HG02973 (cell line): ENCODE results near the gene CATSPER3.

Experiments used
- ATAC-seq: cut with Tn5 transposase; IDR thresholded peaks from one replicate; pipeline ENCODE4 v1.9.1; 2021; ENCODE audit warnings: moderate library complexity; ENCODE audit not compliant: unreplicated experiment

The CATSPER3 gene

DNA sequence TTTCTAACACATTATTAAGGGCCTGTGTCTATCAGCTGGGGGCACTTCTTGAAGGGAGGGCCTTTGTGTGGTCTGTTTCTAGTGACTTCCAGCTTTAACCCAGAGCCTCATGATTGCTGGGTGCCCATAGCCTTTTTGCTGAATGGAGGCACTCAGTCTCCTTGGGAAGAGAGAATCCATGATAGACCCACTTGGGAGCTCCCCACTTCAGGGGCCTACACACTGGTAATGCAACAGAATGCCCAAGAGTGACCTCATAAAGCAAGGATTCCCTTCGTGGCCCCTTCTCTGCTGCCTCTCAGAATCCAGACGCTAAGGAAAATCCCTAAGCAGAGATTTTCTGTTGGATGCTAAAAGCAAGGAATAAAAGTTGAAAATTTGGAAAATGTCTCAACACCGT is at the start of gene CATSPER3:
CATSPER3 (plus strand) TSS at position 301 of the 400 bp plus-strand sequence; CDS start at position 386, 85 bp downstream.
- ATAC-seq, result no peak

DNA sequence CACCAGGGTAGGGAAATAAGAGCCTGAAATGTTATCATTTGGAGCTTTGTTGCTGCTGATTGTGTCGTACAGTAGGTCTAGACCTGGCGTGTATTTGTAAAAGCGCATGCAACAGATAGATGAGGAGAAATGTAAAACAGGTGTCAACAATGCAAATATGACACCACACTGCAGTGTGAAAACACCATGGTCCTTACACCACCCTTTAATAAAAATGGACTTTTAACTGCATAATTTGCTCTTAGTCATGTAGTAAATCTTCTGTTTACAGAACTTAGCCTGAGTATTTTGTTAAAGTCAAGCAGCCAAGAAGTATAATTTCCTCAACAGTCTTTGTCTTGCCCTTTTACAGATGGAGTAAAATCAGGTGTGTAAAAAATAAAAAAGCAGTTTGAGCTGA is 48.8 kb upstream of the CATSPER3 start:
- no peak for ATAC-seq

DNA sequence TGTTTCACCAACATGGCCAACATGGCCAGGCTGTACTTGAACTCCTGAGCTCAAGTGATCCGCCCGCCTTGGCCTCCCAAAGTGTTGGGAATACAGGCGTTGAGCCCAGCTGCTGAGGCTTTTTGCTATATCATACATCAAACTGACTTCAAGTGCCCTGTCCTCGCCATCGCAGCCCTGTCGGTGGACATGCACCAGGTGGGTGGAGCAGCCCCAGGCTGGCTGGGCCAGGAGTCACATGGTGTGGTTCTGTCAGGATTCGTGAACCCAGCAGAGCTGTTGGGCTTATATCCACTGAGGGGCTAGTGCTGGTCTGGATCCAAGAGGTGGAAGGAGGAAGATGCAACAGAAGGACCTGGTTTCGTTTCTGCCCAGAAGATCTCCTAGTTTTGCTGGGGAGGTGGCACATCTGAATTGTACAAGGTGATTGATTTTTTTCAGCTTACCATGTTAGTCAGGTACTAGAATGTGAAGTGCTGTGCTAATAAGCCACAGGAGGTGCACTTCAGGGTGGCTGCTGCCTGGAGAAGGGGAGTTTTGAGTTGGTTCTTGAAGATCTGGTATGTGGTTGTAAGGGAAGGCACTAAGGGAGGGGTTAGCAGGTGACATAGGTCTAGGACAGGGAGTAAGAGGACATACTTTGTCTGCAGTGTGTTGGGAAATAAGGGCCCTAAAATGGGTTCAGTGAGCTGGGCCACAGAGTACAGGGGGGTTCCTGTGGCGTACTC is 46.7 kb upstream of the CATSPER3 start:
- no peak for ATAC-seq

DNA sequence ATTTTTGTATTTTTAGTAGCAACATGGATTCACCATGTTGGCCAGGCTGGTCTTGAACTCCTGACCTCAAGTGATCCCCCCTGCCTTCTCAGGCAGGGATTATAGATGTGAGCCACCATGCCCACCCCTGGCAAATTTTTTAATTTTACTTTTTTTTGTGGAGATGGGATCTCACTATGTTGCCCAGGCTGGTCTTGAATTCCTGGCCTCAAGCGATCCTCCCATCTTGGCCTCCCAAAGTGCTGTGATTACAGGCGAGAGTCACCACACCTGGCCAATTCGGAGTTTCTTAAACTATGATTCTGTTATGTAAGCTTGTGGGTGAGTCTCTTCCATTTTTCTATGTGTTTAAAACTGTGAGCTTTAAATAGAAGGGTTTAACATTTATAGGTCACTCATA is 35.2 kb upstream of the CATSPER3 start:
- ATAC-seq, result no peak

DNA sequence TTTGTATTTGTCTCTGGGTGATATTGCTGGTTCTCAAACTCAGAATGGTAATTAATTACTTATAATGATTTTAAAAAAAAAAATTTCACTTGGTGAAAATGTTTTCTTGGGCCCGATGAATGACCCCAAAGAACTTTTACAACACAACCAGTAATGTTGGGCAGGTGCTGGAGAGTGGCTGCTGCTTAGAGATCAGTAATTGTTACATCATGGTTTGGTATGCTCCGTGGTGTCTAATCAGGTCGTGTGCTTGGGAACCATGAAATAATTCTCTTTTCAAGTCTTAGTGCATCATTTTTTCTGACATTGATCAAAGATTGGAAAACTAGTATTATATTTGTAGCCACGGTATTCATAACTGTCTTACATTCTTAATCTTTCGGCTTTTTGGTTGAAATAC is 33.5 kb upstream of the CATSPER3 start:
- no peak for ATAC-seq

DNA sequence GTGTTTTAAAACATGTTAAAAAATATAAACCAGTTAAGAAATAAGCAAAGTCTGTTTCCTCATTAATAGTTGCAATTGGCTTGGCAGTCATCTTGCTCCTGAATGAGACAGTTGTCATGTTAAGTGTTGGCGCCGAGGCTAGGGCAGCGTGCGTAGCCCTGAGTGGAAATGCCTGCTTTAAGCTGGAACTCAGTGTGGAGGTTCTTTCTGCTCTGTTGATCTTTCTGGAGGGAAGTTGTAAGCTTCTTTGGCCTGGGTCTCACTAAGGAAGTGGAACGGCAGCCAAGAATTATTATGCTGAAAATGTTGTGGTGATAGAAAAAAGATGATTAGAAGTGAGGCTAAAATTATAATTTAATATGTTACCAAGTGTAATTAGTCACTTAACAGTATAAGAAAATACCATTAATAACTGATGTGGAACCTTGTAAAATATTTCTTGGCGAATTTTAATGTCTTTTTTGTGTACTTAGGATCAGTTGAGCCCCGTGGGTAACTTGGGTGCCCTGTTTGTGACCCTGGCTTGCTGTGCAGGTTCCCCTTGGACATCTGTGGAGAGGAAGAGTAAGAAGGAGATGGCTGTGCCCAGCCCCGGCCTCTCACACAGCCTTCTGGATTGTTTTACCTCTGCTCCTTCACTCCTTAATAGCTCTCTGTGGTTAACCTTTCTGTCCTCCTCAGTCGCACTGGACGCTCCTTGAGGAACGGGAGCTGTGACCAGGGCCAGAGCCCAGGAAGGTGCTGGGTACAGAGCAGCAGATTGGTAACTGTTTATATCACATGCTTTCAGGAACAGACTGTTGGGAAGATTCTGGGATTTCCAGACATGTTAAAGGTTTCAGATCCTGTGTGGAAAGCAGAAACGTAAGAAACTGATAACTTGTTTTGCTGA is 31.8 kb upstream of the CATSPER3 start:
- ATAC-seq, result no peak

DNA sequence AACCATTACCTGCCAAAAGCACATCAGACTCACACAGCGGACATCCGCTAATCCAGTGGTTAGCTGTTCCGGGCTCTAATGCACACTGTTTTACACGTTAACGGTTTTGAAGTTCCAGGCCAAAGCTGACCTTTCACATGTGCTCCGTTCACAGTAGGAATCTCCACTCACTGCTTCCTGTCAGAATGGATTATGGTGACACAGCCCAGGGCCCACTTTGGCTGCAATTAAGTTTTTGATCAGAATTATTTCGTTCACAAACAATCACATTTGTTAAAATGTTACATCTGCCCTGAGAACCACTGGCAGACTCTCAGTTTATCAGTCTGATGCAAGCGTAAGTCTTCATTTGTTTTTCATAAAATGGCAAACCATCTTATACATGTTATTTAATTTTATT is 30.2 kb upstream of the CATSPER3 start:
- no peak for ATAC-seq

DNA sequence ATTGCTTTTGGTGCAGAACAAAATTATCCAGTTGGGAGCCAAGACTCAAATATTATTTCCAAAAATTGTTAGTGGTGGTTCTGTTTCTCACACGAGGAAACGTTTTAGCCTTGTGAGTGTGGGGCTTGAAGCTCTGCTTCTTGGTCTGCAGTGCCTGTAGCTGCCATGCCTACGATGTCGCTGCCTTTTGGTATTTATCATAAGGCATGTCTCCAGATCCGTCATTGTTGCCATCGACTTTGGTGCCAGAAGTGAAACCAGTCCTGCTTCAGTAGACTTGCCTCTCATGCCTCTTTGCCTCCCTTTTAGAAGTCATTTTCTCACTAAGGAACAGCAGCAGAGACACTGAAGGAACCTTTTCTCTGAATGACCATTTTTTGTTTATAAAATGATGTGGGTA is 29.7 kb upstream of the CATSPER3 start:
- no peak for ATAC-seq

DNA sequence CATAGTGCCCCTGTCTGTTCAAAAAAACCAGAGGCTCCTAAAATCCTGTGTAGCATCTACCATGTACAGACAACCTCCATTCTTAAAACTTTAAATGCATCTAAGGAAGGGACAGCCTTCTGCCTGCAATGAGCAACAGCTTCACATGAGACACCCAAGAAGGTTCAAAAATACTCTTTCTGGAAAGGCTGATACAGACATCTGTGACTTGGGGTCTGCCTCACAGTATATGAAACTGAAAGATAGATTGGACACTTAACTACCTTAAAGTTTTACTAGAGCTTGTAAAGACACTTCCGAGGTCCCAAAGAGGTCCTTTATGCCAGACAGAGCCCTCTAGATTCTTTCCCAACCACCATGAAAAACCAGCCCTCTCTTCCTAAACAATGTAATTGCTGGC is 28.2 kb upstream of the CATSPER3 start:
- no peak for ATAC-seq

DNA sequence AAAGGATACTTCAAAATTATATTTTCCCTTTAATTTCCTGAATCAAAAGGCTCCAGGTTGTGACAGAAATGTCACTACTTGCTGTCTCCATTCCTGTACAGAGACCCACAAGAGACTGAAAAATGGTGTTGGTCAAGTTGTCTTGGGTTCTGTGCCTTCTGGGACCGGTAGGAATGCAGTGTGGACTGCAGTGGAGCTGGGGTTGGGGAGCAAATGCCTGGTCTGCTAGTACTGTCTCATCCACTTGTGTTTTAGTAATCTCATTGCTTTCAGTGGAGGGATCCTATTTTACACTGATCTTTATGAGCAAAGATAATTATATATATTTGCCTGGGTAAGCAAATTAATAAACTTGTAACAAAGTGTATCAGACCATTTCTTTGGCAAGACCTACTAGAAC is 24.2 kb upstream of the CATSPER3 start:
- ATAC-seq, result no peak

DNA sequence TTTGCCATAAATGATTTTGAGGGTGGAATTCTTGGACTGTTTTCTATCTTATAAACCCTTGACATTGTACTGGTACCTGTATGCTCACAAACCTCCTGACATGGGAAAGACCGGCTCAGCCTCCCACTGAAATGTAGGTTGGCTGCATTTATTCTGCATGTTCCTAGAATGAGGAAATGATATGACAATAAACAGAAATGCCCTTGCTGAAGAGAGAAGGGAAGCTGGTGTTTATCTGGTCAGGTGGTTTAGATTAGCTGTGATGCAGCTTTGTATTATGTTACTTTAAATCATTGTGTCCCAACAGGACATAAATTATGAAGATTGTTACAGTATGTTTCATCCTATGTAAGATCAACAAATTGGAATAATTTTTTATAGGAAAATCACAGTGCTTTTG is 23.1 kb upstream of the CATSPER3 start:
- ATAC-seq, result no peak

DNA sequence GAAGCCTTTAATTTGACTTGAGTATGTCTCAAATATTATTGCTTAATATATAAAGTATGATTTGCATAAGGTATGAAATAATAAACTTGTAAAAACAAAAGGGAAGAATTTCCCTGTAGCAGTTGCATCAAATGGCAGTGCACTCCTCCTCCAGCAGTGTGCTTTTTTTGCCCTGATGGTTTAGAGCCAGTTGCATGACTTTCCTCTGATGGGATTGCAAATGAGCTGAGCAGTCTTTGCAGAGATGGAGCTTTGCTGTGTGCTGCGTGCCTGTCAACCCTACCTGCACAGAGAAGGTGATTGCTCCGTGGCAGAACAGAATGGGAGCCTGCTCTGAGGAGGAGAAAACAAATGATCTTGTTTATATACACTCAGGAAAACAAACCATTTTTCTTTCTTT is 22.7 kb upstream of the CATSPER3 start:
- ATAC-seq, result no peak

DNA sequence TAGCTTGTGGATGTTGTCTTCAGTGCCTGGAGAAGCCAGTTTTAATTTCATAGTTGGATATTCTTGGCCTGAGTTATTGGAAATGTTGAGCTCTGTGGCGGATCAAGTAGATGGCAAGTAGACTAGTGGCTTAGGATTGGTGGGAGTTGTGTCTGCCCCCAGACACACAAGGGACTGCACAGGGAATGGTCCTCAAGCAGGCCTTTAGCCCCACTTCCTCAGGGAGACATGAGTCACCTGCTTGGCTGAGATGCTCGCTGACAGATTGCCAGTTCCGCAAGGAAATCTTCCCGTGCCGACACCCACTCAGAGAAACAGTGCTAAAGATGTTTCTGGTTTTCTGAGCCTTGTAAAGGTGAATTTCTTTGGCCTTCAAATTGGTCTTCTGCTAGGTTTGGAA is 18.8 kb upstream of the CATSPER3 start:
- ATAC-seq, result no peak

DNA sequence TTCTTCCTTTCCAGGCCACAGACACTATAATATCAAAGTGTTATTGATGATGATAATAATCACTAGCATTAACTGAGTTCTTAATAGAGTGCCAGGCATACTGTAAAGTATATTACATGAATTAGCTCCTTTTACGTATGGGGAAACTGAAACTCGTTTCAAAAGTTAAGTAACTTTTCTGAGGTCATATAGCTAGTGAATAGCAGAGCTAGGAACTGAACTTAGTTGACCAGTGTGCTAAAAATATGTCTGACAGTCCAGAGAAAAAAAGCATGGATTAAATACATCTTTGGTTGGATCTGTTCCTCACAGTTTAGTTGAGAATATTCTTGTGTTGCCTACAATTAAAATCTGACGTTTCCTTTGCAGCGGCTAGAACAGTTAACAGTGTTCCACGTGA is 18.4 kb upstream of the CATSPER3 start:
- ATAC-seq, result no peak

DNA sequence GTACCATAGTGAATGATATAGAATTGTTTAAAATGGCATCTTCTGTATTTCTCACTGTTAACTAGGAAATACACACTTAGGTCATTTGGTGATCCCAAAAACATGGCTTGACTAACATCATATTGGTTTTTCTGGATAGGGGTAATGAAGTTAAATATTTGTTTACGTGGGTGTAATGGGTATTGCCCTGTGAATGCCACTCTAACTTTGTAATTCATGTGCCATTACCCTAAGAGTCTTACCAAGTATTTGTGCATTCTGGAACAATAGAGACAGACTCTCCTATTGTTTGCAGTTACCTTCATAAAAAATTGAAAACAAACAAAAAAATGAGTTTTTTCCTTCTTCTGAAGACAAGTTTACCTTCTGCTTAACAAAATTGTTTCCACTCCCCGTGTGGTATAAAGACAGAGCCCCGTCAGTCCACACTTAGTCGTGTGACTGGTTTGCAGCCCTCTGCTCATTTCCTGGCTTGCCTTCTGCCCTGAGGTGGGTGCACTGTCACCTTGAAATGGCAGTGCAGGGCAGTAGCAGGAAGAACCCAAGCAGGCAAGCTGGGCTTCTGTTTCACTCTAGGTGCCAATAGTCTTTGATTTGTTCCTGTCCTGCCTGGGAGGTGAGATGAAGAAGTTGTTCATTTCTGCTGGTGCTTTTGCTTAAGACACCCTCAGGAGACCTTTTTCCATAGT is 9.6 kb upstream of the CATSPER3 start:
- no peak for ATAC-seq

DNA sequence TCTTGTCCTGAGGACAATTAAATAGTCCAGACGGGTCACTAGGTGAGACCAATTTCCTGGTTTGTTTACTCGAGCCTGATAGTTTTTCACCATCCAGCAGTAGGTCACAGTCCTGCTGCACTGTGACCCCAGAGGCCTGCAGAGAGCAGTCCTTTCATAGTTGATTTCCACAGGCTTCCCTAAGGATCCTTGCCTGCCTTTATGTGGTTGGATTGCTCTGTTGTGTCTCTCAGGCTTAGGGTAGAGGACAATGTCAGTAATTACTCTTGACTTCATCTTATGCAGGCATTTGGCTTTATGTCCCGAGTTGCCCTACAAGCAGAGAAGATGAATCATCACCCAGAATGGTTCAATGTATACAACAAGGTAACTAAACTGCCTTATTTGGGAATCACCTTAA is 9.0 kb upstream of the CATSPER3 start:
- no peak for ATAC-seq

DNA sequence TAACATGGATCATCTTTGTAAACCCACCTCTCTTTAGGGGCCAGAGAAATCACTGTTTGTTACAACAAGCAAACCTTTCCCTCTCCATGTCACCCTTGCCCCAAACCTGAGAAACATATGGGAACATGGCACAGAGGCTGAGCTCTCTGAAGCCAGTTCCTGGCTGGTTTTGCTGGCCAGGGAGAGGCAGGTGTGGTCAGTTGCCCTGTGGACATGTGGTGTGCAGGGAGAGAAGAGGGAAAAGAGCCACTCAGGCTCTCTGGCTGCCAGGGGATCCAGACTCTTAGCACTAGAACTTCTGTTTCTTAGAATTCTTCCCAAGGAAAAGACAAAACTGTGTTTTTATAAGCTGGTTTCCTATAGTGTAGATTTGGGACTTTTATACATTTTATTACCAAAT is 4.6 kb upstream of the CATSPER3 start:
- no peak for ATAC-seq

DNA sequence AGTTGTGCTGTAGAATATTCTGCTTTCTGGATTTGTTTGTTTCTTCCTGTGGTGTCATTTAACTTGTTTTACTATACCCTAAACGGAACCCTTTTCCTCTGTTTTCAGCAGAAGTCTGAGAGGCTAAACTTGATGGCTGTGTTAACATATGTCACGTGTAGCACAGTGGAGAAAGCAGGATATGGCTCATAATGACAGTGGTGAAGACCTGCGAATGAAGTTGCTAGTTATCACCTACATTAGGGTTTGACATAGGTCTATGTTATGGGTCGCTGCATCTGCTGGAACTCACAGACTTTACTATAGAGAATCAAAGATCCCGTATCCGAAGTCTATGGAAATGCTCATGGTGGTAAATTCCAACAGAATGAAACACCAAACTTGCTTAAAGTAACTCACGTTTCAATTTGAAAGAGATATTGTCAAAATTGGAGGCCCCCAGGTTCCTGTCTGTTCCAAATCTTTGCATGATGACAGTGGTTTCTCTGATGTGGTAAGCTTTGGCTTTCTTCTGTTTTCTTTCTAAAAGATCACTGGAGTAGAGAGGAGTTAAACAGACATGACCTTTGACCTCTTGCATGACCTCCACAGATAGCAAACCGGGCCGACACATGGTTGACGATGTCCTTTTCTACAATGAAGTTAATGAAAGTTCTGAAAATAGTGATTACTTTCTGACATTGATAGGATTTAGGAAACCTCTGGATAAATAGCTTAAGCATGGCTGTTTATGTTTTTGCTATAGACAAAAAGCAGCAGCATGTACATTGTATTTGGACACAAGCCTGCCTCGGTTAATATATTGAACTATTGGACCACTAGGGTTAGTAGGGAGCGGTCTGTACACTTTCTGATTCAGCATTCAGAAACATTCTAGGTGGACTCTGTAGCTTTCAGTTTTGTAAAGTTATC is 3.1 kb upstream of the CATSPER3 start:
- ATAC-seq, result no peak

DNA sequence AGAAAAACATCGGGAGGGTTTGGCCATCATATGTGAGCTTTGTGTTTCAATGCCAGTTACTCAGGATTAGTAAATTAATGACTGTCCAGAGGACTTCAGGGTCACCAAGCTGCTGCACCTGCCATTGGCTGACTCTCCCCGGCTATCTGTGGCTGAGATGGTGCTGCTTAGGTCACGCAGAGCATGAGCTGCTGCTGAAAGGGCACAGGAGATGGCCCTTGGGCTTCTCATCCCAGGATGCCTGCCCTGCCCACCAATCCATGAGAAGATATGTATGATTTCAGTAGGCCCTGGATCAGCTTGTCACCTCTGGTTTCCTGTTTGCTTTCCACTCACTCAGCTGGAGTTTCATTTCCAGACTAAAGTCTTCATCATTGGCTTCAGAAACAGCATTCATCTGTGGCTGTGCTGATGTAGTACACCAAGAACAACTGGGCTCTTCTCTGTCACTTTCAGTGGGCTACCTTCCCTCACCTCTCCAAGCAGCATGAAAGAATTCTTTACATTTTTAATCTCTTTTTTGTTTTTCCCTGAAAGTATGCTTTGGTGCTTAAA is 2.4 kb upstream of the CATSPER3 start:
- ATAC-seq, result no peak

DNA sequence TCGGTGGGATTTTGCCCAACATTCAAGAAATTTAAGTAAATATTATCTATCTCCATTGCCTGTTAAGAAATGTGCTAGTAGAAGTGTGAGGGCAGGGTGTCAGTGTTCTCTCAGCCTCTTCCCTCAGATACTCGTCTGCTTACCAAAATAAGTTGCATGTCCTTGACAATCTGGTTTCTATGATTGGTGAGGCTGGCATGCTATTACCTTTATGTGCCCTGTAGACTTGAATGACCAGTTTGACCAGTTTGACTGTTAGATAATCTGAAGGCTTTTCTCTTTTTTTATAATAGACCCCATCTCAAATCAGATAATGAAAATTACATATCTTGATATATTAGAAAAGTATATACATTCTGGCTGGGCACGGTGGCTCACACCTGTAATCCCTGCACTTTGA is 348 bp downstream of the CATSPER3 start:
- ATAC-seq, result no peak
